TTC549 (cell line): Measurements from ENCODE around the gene CDK14.
"Not testable (repeated sequence)": the region's sequence is repeated elsewhere in the genome, so short reads cannot be mapped to it uniquely, and the experiment has no call there.

Experiments
- FAIRE-seq: peaks from 2 replicates; lab custom pipeline; 2012; peaks lifted over from hg19 to GRCh38; lab: Jason Lieb, UNC

The CDK14 gene

GRCh38 chr7:90759710-90760109 lies 163.6 kb downstream of the CDK14 start:
- FAIRE-seq, result no peak

- no peak for FAIRE-seq
These were observed 164.8 kb downstream of the CDK14 start for GRCh38 chr7:90760892-90761291.

- FAIRE-seq, result no peak
These were observed 165.5 kb downstream of the CDK14 start for GRCh38 chr7:90761584-90761983.

- FAIRE-seq, result no peak
These were observed 167.0 kb downstream of the CDK14 start for GRCh38 chr7:90763108-90763507.

GRCh38 chr7:90764848-90765570 lies 168.9 kb downstream of the CDK14 start:
- FAIRE-seq, result no peak

- FAIRE-seq, result no peak
These were observed 170.9 kb downstream of the CDK14 start for GRCh38 chr7:90766814-90767564.

- FAIRE-seq, result no peak
These were observed 172.2 kb downstream of the CDK14 start for GRCh38 chr7:90768301-90768700.

- FAIRE-seq, result no peak
These were observed 172.9 kb downstream of the CDK14 start for GRCh38 chr7:90769036-90769435.

DNA sequence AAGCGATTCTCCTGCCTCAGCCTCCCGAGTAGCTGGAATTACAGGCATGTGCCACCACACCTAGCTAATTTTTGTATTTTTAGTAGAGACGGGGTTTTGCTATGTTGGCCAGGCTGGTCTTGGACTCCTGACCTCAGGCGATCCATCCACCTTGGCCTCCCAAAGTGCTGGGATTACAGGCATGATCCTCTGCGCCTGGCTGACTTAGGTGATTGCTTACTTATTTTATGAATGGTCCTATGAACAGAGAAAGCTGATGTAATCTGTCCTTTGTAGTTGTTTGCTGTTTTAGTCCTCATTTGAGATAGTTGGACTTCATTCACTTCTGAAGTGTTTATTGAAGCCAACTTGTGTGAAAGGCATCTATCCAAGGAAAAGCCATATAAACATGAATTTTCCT lies 173.4 kb downstream of the CDK14 start:
- FAIRE-seq, result not testable (repeated sequence)

DNA sequence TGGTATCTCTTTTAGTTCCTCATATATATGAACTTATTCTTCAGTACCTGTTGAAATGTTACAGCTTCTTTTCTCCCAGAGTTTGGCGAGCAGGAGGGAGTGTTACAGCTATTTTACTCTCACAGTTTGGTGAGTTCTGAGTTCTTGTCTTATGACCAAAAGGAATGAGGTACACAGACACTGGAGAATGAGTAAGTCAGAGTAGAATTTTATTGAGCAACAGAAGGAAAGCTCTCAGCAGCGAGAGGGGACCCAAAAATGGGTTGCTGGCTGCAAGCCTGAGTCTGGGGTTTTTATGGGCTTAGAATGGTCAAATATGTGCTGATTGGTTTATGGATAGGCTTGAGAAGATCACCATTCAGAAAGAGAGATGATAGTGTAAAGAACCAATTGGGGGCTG lies 175.2 kb downstream of the CDK14 start:
- no peak for FAIRE-seq

DNA sequence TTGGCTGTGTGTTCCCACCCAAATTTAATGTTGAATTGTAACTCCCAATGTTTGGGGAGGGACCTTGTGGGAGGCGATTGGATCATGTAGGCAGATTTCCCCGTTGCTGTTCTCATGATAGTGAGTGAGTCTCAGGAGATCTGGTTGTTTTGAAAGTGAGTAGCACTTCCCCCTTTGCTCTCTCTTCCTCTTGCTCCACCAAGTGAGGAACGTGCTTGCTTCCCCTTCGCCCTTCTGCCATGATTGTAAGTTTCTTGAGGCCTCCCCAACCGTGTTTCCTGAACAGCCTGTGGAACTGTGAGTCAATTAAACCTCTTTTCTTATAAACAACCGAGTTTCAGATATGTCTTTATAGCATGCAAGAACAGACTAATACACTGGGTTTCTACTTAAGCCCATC lies 176.3 kb downstream of the CDK14 start:
- no peak for FAIRE-seq

DNA sequence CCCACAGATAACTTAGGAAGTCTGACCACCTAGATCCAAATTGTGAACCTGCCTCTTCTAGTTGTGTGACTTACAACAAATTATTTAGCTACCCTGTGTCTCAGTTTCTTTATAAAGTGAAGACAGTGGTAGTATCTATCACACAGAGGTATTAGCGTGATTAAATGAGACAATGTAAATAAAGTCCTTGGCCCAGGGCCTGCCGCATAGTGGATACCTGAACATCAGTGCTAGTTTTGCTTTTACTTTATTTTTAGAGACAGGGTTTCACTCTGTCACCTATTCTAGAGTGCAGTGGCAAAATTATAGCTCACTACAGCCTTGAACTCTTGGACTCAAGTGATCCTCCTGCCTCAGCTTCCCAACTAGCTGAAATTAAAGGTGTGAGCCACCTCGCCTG lies 177.1 kb downstream of the CDK14 start:
- no peak for FAIRE-seq

GRCh38 chr7:90774706-90775105 lies 178.6 kb downstream of the CDK14 start:
- no peak for FAIRE-seq

GRCh38 chr7:90775383-90775965 lies 179.4 kb downstream of the CDK14 start:
- no peak for FAIRE-seq

DNA sequence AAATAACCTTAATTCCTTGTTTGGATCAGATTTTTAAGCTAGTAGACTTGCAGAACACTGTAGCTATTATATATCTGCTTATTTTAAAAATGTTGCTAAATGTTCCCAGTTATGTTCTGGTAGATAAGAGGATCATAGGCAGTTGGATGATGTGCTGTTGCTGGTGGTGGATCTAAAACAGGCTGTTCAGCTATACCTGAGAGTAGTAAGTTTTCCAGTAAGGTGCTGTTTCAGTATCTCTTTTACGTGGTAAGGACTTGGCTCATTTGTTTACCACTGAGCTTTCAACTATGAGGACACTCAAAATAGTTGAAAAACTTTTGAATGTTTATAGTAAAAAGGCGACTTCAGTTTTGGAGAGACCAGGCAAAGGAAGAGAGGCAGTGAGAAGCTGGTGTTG lies 180.9 kb downstream of the CDK14 start:
- no peak for FAIRE-seq

- no peak for FAIRE-seq
These were observed 181.3 kb downstream of the CDK14 start for GRCh38 chr7:90777465-90777864.

GRCh38 chr7:90777886-90778285 lies 181.8 kb downstream of the CDK14 start:
- no peak for FAIRE-seq

GRCh38 chr7:90788052-90788451 lies 191.9 kb downstream of the CDK14 start:
- no peak for FAIRE-seq

DNA sequence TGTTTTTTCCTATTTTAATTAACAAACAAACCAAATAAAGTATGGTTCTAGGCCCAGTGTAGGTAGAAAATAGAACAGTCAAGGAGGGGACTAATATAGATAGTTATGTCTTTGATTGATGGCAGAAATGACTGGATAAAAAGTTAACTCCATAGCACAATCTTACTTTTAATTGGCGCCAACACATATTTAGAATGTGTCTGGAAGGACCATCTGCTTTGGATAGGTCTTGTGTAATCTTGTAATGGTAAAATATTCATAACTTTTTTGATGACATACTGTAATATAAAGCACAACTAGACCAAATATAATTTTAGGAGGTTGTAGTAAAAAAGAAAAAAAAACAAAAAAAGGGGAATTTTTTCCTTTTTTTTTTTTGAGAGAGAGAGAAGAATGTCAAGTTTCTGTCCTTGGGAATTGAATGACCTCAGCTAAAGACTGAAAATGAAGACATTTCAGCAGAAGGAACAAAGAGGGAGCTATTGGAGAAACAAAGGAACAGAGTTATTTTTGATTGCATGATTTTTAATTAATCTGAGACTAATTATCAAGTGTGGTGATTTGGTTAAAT lies 193.7 kb downstream of the CDK14 start:
- FAIRE-seq, result no peak

GRCh38 chr7:90791596-90791995 lies 195.5 kb downstream of the CDK14 start:
- no peak for FAIRE-seq

- FAIRE-seq, result no peak
These were observed 196.2 kb downstream of the CDK14 start for GRCh38 chr7:90792301-90792700.

- FAIRE-seq, result not testable (repeated sequence)
These were observed 198.1 kb downstream of the CDK14 start for GRCh38 chr7:90794234-90794633.

DNA sequence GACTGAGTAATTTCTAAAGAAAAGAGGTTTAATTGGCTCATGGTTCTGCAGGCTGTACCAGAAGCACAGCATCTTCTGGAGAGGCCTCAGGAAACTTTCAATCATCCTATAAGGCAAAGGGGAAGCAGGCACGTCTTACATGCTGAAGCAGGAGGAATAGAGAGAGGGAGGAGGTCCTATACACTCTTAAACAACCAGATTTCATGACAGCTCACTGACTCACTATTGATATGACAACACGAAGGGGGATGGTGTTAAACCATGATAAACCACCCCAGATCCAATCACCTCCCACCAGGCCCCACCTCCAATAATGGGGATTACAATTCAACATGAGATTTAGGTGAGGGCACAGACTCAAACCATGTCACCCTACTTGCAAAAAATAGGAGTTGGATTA lies 201.5 kb downstream of the CDK14 start:
- no peak for FAIRE-seq
